Fibroblast of the aortic adventitia (primary cell): ENCODE results near the gene NUCB2. TPM values are rescaled to one million over a fixed set of nuclear protein-coding genes. Genes with fewer than 3 reads are reported as not detected.
A peak's percentile ranks its signal among the peaks of the same experiment; 100 is the strongest.

Experiments used
- DNase-seq: peaks from one replicate; pipeline ENCODE4 v3.0.0-alpha.2; 2010; ENCODE audit warnings: low read depth
- H3K4me3 ChIP-seq: 2 replicates; pipeline ENCODE4 v1.5.1; 2011; ENCODE audit warnings: low read depth, mild to moderate bottlenecking, control low read depth, low read length, moderate library complexity
- CTCF ChIP-seq: IDR thresholded peaks from 2 replicates; pipeline ENCODE4 v1.5.1; 2011; ENCODE audit warnings: mild to moderate bottlenecking, low read length, control low read depth, inconsistent platforms; ENCODE audit not compliant: insufficient read depth
- total RNA-seq: library from RNA; depleted of rRNA; stranded (reverse); fragments of >200 nt; gene quantifications from 2 replicates; pipeline ENCODE4 v1.2.3, GENCODE V29; 2012; ENCODE audit warnings: low replicate concordance

NUCB2 gene
- total RNA-seq, 1 donor = 149 TPM

GRCh38 chr11:17351510-17352176 lies 75.1 kb downstream of the NUCB2 start, which contains the start of gene NCR3LG1:
NCR3LG1 (plus strand) TSS chr11:17351800; CDS start chr11:17351970, 170 bp downstream.
- peak within 1 kb of the TSS; percentile 80 for H3K4me3 ChIP-seq
- DNase-seq = peak; percentile 72
- TF ChIP-seq CTCF = no peak

- peak overlapping the region; percentile 80 for H3K4me3 ChIP-seq
- no peak for TF ChIP-seq CTCF
- peak; percentile 74 for DNase-seq
Observed at GRCh38 chr11:17352950-17353820, 76.6 kb downstream of the NUCB2 start.

GRCh38 chr11:17353821-17354600 lies 77.5 kb downstream of the NUCB2 start:
- TF ChIP-seq CTCF = no peak
- H3K4me3 ChIP-seq = peak overlapping the region; percentile 80
- DNase-seq = no peak

GRCh38 chr11:17354601-17354991 lies 78.1 kb downstream of the NUCB2 start:
- no peak overlapping the region for H3K4me3 ChIP-seq
- peak; percentile 81 for DNase-seq

GRCh38 chr11:17366495-17366894 lies 90.0 kb downstream of the NUCB2 start:
- H3K4me3 ChIP-seq = no peak overlapping the region
- DNase-seq = no peak
- no peak for TF ChIP-seq CTCF

More at GRCh38 chr11:17354601-17354991, 78.1 kb downstream of the NUCB2 start:
- peak; percentile 76 for TF ChIP-seq CTCF

GRCh38 chr11:17368551-17368950 lies 92.0 kb downstream of the NUCB2 start:
- no peak for TF ChIP-seq CTCF
- H3K4me3 ChIP-seq = no peak overlapping the region

More at GRCh38 chr11:17368551-17368950, 92.0 kb downstream of the NUCB2 start:
- DNase-seq = no peak
